Left ventricle myocardium superior (tissue), 1 donor: ENCODE measurements around the gene KCTD16. TPM values are rescaled to one million over a fixed set of nuclear protein-coding genes. Genes with fewer than 3 reads are reported as not detected.

Source experiments
- ATAC-seq: fragments of 200-7000 bp; cut with Tn5 transposase; one replicate; pipeline ENCODE4 v1.9.1; 2020; ENCODE audit warnings: mild to moderate bottlenecking, moderate library complexity
- DNase-seq: peaks from one replicate; pipeline ENCODE4 v3.0.0-alpha.2; 2020
- intact Hi-C: fragments of 100-400 bp; cut with micrococcal nuclease; formaldehyde crosslinking; loops from one replicate; pipeline ENCODE4 v1.11.0; 2022
- total RNA-seq: library from RNA; stranded (reverse); fragmentation: NEBNext Ultra II Directional; extraction: Animal tissue kit (Norgen Biotek cat#: 25700); gene quantifications from one replicate; pipeline ENCODE4 v1.2.1, GENCODE V29; 2021
- donor health status: DM: no; HTN: yes; CAD: no; lungs with severe emphysema.

KCTD16 gene
- total RNA-seq, 1 donor from 2014 or later, result not detected

GRCh38 chr5:144203750-144204596, 33.3 kb downstream of the KCTD16 start:
- intact Hi-C loops, result loop anchor here (10.0 kb wide), 1 partner anchor 1481 kb away; no protein-coding TSS in a partner anchor
- peak; percentile 40 for ATAC-seq
- DNase-seq, result no peak

GRCh38 chr5:144205141-144205551, 34.5 kb downstream of the KCTD16 start:
- DNase-seq, result peak; percentile 31
- intact Hi-C loops, result loop anchor here (10.0 kb wide), 1 partner anchor 1480 kb away; no protein-coding TSS in a partner anchor

GRCh38 chr5:144206141-144206540, 35.5 kb downstream of the KCTD16 start:
- no peak for DNase-seq
- ATAC-seq, result no peak
- intact Hi-C loops, result loop anchor here (10.0 kb wide), 1 partner anchor 1479 kb away; no protein-coding TSS in a partner anchor

More at GRCh38 chr5:144205141-144205551, 34.5 kb downstream of the KCTD16 start:
- ATAC-seq, result peak; percentile 32

- ATAC-seq, result no peak
- intact Hi-C loops, result loop anchor here (10.0 kb wide), 1 partner anchor 1477 kb away; no protein-coding TSS in a partner anchor
- no peak for DNase-seq
Observed at GRCh38 chr5:144207875-144208444, 37.3 kb downstream of the KCTD16 start.

- intact Hi-C loops, result loop anchor here (10.0 kb wide), 1 partner anchor 1475 kb away; no protein-coding TSS in a partner anchor
- ATAC-seq (no peak), DNase-seq (no peak)
Observed at GRCh38 chr5:144209361-144209760, 38.7 kb downstream of the KCTD16 start.

- no peak for ATAC-seq
- no peak for DNase-seq
- intact Hi-C loops, result no loop called here
Observed at GRCh38 chr5:144210655-144211054, 40.0 kb downstream of the KCTD16 start.

GRCh38 chr5:144219869-144220268, 49.2 kb downstream of the KCTD16 start:
- DNase-seq (no peak), ATAC-seq (no peak)
- intact Hi-C loops, result no loop called here

GRCh38 chr5:144227363-144227999, 56.8 kb downstream of the KCTD16 start:
- intact Hi-C loops, result no loop called here

GRCh38 chr5:144230806-144231205, 60.1 kb downstream of the KCTD16 start:
- no peak for ATAC-seq
- intact Hi-C loops, result no loop called here
- DNase-seq, result no peak

More at GRCh38 chr5:144227363-144227999, 56.8 kb downstream of the KCTD16 start:
- no peak for ATAC-seq
- no peak for DNase-seq

- ATAC-seq (no peak), DNase-seq (no peak)
- intact Hi-C loops, result no loop called here
Observed at GRCh38 chr5:144232285-144232684, 61.6 kb downstream of the KCTD16 start.

GRCh38 chr5:144236499-144236898, 65.8 kb downstream of the KCTD16 start:
- DNase-seq (no peak), ATAC-seq (no peak)
- intact Hi-C loops, result no loop called here

GRCh38 chr5:144237851-144238250, 67.2 kb downstream of the KCTD16 start:
- intact Hi-C loops, result no loop called here
- no peak for ATAC-seq
- DNase-seq, result no peak

- intact Hi-C loops, result no loop called here
Observed at GRCh38 chr5:144247131-144247530, 76.5 kb downstream of the KCTD16 start.

GRCh38 chr5:144248015-144248414, 77.3 kb downstream of the KCTD16 start:
- ATAC-seq, result no peak
- DNase-seq, result no peak
- intact Hi-C loops, result no loop called here

More at GRCh38 chr5:144247131-144247530, 76.5 kb downstream of the KCTD16 start:
- DNase-seq (no peak), ATAC-seq (no peak)

- intact Hi-C loops, result no loop called here
- DNase-seq, result no peak
- no peak for ATAC-seq
Observed at GRCh38 chr5:144249755-144250464, 79.2 kb downstream of the KCTD16 start.

GRCh38 chr5:144254552-144254951, 83.9 kb downstream of the KCTD16 start:
- DNase-seq (no peak), ATAC-seq (no peak)
- intact Hi-C loops, result no loop called here

- intact Hi-C loops, result no loop called here
- ATAC-seq (no peak), DNase-seq (no peak)
Observed at GRCh38 chr5:144260121-144260520, 89.4 kb downstream of the KCTD16 start.

GRCh38 chr5:144265643-144266247, 95.1 kb downstream of the KCTD16 start:
- intact Hi-C loops, result no loop called here
- no peak for ATAC-seq
- no peak for DNase-seq
